HG03064 (cell line): ENCODE data around the gene STXBP5.
"Not testable (repeated sequence)": the region's sequence is repeated elsewhere in the genome, so short reads cannot be mapped to it uniquely, and the experiment has no call there.

ENCODE experiments used
- ATAC-seq: cut with Tn5 transposase; IDR thresholded peaks from one replicate; pipeline ENCODE4 v1.9.1; 2021; ENCODE audit warnings: low read depth; ENCODE audit not compliant: unreplicated experiment

STXBP5 gene

DNA sequence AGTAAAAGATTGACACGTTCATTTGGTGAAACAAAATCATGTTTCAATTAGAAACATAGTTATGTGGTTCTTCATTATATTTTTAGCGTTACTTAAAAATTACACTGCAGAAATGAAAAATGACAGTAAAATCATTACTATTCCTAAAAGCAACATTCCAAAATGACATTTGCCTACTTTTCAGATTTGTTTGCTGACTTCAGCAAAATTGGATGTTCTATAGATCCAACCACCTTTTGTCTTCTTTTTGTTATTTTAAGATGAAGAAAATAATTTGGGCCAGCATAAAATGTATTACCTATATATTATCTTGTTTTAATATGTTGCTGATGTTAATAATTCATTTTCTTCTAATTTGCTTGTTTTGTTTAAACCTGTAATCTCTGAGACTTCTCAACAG is 30.5 kb downstream of the STXBP5 start:
- ATAC-seq: no peak

DNA sequence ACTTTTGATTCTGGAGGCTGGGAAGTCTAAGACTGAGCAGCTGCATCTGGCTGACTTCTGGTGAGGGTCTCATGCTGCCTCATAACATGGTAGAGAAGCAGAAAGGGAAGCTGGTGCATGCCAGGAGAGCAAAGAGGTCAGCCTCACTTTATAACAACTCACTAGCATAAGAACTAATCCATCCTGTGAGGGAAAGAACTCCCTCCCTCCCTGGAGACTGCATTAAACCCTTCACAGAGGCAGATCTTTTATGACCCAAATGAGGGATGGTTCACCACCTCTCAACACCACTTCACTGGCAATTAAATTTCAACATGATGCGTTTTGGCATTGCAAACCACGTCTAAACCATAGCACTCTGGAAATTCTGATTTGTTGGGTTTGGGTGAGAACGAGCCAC is 33.9 kb downstream of the STXBP5 start:
- no peak for ATAC-seq

DNA sequence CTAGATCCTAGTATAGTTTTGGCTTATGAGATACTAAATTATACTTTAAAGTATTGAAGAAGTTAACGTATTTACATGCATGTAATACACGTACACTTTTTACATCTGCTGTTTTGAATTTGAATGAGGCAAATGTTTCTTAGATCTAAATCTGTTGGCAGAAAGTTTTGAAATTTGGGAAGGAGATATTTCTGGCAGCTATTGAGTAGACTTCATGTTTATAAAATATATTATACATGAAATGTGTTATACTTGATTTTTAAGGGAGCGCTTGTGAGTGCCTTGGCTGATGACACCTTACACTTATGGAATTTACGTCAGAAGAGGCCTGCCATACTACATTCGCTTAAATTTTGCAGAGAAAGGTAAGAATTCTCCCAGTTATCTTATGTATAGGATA is 34.7 kb downstream of the STXBP5 start:
- ATAC-seq: no peak

DNA sequence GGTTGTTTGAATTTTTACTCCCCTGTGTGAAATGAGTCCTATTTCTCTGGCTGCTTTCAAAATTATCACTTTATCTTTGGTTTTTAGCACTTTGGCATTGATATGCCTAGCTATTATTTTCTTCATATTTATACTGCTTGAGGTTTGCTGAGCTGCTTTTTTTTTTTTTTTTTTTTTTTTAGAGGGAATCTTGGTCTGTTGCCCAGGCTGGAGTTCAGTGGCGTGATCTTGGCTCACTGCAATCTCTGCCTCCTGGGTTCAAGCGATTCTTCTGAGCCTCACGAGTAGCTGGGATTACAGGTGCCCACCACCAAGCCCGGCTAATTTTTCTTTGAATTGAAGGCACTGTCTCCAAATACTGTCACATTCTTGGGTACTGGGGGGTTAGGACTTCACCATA is 40.6 kb downstream of the STXBP5 start:
- ATAC-seq: no peak

DNA sequence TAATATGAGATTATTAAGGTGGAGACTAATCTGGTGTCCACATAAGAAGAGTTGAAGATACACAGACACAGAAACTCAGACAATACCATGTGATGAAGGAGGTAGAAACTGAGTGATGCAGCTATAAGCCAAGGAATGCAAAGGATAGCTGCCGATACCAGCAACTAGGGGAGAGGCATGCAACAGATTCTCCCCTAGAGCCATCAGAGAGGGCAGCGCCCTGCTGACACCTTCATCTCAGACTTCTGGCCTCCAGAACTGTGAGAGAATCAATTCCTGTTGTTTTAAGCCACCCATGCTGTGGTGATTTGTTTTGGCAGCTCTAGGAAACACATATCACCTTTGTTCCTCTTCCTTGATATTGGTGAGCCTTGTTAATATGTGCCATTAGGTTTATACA is 41.5 kb downstream of the STXBP5 start:
- no peak for ATAC-seq

DNA sequence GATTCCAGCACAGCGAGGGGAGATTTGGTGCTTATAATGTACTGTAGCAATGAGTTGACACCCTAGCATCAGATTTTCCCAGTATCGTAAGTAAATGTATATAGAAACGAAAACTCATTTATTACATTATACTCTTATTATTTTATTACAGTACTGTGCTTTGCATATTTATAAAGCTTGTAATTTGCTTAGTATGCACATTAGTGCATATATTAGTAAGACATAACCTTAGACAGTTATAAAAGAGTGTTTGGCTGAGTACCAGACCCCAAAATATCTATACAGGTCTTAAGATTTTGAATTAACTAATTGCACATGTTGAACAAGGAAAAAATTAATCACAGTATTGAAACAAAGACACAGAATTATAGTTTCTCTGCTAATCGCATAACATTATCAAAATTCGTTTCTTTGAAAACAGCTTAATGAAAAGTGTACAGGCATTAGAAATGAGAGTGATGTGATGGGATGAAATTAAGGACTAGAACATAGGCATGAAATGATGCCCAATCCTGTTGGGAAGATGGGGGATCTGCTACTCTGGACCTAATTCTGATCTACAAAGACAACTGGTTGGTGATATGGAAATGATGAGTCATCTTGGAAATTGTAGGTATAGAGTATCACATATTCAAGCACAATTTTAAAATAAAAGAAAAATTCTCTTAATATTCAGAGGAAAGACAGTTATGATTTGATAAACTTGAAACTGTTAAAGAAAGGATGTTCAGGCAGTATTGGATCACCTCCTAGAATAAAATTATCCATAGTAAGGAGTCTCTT is 42.8 kb downstream of the STXBP5 start:
- ATAC-seq: no peak

DNA sequence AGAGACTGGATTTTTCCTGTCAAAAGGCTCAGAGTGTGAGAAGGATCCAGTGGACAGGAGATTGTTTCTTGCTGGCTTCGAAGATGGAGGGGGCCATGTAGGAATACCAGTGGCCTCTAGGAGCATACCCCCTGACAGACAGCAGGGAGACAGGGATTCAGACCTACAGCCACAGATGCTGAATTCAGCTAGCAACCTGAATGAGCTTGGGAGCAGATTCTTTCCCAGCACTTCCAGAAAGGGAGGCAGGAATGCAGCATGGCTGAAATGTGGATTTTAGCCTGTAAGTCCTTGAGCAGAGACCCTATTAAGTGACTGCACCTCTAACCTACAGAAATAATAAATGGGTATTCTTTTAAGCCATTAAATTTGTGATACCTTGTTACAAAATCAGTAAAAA is 44.6 kb downstream of the STXBP5 start:
- ATAC-seq: no peak

DNA sequence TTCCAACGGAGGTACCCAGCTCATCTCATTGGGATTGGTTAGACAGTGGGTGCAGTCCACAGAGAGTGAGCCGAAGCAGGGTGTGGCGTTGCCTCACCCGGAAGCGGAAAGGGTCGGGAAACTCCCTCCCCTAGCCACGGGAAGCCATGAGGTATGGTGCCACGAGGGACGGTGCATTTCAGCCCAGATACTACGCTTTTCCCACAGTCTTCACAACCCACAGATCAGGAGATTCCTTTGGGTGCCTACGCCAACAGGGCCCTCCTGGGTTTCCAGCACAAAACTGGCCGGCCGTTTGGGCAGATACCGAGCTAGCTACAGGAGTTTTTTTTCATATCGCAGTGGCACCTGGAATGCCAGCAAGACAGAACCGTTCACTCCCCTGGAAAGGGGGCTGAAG is 46.9 kb downstream of the STXBP5 start:
- ATAC-seq: no peak

DNA sequence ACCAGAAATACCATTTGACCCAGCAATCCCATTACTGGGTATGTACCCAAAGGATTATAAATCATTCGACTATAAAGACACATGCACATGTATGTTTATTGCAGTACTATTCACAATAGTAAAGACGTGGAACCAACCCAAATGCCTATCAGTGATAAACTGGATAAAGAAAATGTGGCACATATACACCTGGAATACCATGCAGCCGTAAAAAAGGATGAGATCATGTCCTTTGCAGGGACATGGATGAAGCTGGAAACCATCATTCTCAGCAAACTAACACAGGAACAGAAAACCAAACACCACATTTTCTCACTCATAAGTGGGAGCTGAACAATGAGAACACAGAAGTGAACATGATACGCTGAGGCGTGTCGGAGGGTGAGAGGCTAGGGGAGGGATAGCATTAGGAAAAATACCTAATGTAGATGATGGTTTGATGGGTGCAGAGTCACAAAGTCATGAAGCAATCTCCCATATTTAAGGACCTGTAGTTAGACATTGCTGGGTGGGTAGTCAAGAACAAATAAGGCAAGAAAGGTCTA is 50.8 kb downstream of the STXBP5 start:
- not testable (repeated sequence) for ATAC-seq

DNA sequence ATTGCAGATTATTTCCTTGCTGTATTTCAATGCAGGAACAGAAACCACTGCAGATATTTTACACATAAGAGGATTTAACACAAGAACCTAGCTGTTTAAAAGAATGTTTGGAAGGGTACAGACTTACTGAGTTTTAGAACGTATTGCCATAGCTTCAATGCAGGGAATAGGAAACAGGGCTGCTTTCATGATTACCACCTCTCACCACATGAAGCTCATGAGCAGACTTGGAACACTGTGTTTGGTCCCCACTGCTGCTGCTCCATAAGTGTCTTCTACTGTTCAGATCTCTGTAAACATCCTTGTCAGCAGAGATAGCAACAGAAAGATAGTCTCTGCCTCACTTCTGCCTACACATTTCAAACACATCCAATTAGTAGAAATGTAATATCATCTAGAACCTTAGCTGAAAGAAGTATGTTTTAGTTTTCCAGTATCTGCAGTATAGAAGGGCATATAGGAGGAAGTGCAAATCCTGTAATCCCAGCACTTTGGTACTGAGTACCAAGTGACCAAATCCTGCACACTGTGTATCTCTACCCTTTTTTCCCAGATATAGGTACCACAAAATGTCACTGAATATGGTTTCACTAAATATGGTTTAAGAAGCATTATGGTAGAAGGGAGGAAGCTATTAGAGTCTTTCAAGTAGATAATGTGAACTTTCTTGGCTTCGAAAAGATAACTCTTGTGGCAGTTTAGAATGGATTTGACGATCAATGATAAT is 51.9 kb downstream of the STXBP5 start:
- no peak for ATAC-seq

DNA sequence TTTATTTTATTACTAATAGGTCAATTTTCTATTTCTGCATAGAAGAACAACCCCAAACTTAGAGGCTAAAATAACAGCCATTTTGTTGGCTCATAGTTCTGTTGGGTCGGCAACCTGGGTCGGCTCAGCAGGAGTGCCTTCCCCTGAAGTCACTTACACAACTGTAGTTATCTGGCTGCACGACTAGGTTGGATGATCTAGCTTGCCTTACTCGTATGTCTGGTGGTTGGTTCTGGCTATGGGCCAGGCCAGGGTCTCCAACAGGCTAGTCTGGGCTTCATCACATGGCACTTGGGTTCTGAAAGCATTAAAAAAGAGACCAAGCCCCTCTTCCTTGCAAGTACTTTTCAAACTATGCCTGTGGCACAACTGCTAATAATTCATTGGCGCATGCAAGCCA is 53.5 kb downstream of the STXBP5 start:
- no peak for ATAC-seq

DNA sequence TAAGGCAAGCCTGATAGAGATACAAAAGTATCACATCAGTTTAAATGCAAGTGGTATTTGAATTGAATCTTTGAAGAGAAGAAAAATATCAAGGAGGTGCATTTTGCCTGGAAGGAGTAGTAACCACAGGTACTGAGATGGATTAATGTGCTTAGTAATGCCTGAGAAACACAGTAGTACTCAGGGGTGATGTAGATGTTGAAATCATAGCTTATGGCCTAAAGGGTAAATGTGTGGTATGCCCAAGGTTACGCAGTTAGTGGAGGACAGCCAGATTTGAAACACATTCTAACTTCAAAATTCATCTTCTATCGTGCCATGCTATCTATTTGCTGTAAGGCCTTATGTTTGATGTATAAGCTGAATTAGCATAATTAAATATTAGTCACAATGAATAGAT is 55.9 kb downstream of the STXBP5 start:
- ATAC-seq: no peak

DNA sequence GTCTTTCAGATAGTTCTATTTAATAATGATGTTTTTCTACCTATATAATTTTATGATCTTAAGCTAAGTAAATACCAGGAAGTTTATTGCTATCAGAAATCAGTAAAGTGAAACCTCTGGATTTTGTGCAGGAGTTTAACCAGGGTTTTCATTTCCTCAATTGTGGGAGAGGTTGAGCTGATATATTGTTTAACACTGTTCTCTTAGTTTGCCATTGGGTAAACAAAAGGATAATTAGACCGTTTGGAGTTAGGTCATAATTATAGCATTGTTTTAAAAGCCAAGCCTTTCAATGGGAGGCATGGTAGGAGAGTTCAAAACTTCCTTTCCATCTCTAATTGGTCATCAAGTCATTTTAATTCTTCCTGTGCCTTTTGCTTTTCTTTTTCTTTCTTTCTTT is 58.7 kb downstream of the STXBP5 start:
- ATAC-seq: no peak

DNA sequence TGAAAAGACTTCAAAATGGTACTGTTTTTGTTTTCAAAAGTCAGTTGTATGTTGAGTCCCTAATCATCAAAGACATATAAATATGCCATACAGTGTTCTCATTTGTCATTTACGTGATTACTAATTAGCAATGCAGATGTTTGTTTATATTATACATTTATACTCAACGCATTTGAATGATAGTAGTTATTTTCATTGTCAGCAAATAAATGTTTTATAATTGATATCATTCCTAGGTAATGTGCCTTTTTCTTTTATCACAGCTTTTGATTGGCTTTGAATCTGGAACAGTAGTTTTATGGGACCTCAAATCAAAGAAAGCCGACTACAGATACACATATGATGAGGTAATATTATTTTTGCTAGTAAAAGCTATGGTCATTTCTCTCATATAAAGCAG is 62.6 kb downstream of the STXBP5 start:
- no peak for ATAC-seq

DNA sequence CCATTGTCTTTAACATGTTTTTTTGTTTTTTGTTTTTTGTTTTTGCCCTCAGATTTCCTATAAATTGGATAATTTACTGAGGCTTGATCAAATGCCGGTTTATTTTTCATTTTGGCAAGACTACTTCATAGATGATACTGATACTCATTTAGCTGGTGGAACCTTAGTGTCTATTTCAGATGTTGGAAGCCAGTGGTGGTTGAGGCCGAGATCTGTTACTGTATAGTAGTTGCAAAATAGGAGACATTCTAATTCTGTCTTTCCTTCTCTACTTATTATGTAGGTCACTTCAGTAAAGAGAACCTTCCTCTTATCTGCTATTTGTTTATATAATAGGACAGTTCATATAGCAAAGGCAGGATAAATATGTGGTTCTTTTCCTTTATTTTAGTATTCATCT is 63.4 kb downstream of the STXBP5 start:
- no peak for ATAC-seq

DNA sequence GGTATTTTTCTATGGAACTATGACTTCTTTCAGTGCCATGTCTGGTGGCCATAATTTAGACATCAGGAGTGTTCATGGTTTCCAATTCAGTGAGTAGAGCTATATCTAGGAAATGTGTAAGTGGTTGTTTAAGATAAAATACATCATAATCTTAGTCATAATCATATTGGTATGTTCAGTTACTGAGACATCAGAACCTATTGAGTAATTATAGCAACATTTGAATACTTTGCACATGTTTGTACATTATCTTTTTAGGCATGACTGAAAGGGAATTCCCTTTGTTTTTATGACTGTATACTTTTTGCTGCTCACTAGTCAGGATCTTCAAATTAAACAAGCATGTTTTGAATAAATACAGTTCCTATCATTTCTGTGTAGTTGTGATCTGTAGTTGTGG is 64.0 kb downstream of the STXBP5 start:
- ATAC-seq: no peak

DNA sequence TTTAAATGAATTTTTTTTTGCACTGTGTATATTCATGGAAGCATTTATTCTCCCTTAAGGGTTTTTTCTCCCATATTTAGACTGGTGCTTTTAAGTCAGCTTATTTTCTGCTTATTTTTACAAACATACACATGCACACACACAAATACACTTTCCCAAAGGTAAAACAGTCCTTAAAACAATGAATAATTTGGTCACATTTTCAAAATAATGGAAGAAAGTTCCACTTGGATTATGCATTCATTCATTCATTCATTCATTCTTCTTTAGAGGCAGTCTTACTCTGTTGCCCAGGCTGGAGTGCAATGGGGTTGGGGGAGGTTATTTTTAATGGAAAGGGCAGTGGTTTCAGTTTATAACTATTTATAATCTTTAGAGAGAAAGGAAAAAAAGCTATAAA is 69.8 kb downstream of the STXBP5 start:
- no peak for ATAC-seq

DNA sequence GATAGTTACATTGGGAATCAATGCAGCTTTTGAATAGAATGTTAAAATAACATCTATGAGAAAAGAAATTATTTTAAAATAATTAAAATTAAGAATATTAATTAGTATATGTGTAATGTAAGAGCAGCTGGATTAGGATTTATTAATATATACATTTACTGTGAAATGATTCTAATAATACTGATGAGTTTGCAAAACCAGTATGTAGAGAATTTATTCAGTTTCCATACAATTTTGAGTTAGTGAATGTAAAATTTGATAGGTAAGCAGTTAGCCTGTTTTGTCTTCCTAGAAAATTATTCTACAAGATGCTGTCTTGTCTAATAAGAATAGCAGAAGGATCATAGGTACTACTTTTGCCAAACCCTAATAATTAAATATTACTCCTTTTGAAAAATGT is 70.6 kb downstream of the STXBP5 start:
- ATAC-seq: no peak

DNA sequence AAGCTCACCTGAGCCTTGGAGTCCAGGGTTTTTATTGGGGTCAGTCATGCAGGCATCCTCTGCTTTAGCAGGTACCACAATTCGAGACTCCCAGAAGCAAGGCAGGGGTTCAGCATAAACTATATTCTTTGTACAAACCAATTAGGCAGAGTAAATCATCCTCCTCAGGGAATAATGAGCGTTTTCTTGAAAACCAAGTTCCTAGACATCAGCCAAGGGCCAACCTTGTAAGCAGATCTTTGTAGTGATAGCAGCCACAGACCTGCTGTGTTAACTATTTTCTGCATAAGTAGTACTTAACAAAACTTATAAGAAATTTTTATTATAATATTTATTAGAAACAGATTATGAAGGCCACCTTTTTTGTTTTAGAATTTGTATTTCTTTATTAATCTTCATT is 74.7 kb downstream of the STXBP5 start:
- no peak for ATAC-seq

DNA sequence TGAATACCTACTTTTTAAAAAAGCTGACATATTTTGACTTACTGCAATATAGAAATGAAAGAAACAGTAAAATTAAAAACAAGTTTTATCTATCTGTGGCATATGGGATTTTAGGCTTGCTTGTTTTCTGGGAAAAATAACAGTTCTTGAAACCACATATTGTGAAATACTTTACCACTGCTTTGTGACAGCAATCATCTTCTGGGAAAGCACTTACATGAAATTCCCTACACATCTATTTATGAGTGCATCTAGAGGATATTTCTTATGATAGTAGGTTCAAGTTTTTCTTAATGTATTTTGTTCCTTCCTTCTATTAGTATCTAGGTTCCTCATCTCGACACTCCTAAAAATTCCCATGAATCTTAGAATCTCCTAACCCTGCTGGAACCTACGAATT is 75.2 kb downstream of the STXBP5 start:
- ATAC-seq: no peak

DNA sequence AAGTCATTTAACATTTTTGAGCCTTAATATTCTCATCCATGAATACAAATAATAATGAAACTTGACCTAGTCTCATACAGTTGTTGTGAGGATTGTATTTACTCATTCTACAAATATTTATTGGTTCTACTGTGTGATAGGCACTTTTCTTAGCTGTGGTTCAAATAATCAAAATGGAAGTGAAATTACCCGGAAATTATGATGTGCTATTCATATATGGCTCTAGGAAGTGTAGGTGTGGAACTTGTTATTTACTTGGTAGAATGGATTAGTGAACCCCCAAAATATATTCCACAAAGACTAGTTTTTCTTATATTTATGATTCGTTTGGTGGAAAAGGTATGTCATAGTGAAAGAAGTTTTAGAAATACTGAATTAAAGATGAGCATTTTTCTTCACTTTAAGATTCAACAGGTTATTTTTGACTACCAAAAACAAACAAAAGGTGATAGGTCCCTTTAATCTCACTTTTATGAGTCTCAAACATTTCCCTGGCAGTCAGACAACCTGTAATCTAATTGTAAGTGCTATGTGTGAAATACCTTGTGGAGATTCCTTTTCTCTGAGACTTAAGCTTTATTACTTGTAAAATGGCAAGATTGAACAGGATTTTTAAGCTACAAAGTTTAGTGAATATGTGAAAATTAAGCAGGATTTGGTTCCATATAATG is 77.8 kb downstream of the STXBP5 start:
- no peak for ATAC-seq

DNA sequence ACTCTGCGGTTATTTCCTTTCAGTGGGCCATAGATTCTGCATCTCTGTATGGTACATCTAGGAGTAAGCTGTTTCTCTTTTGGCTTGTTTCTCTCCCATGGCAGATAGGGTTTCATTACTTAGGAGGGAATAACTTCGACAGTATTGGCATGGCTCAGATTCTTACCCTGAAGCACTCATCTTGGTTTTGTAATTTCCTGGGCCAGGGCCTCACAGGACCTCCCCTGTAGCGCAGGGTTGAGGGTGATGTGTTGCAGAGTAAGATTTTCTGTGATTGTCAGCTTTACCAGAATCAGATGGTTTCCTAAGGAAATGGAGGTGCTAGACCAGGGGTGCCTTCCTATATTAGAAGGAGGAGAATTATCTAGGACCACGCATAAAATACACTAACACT is 78.3 kb downstream of the STXBP5 start:
- ATAC-seq: no peak
